Transverse colon (tissue), 3 donors: ENCODE data around the gene ZNF433.

Source experiments
- EP300 ChIP-seq: sonication (generic); formaldehyde crosslinking; IDR thresholded peaks from one replicate; pipeline ENCODE4 v1.6.1; 2017; ENCODE audit warnings: antibody characterized with exemption, low read depth
- POLR2AphosphoS5 ChIP-seq, 3 donors: sonication (generic); formaldehyde crosslinking; IDR thresholded peaks; one replicate each; pipeline ENCODE4 v1.6.1; 2016; ENCODE audit warnings: antibody characterized with exemption in 3 of 3

DNA sequence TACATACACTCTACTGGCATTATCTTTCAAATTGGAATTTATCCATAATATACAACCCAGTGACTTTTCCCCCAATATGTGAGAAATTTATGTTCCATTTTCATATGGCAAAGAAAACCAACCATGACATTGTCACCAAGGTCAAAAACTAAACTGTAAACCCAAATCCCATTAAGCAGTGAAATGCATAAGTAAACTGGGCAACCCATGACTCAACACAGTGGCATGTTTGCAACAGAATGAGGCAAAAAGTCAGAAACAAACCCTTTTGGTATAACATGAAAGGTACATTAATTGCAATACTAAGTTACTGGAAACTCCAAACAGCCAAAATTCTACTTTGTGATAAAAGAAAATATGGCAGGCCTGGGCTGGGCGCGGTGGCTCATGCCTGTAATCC lies 12.4 kb upstream of the ZNF433 start:
- no peak for TF ChIP-seq EP300
- TF ChIP-seq POLR2AphosphoS5 (IDR thresholded peaks at IDR 0.05), result no peak
